ENCODE measurements around the gene CCDC60.

CCDC60 gene

DNA sequence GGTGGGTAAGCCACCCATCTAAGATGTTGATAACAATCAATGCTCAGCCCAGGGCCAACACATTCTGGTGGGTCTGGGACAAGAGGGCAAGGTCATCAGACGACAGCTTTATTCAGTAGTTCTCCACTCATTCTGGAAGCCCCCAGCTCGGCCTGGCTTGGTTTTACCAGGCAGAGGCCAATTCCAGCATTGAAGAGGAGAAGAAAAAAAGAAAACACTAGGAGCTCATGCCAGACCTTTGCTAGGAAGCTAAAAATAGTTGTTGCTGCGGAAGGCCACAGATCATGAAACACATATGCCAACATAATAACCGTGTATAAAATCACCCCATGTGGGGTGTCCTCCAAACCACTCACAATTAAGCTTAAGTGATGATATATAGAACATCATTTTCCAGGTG is 44.4 kb downstream of the CCDC60 start:
- H3K4me1 ChIP-seq (ENCODE audit: control insufficient read depth, insufficient read depth, low read length, poor library complexity, severe bottlenecking) = no peaks in the 10 kb centered on the region
- no peaks in the 10 kb centered on the region for H3K9me3 ChIP-seq (ENCODE audit: control insufficient read depth, low read length)
- no peaks in the 10 kb centered on the region for H3K27me3 ChIP-seq (replicated peaks; ENCODE audit: control insufficient read depth, insufficient read depth, low read length, poor library complexity, severe bottlenecking)
- H3K36me3 ChIP-seq (ENCODE audit: control insufficient read depth, insufficient read depth, low read length) = no peaks in the 10 kb centered on the region
- no peak for DNase-seq
- H3K27ac ChIP-seq (ENCODE audit: insufficient read depth, low read length, poor library complexity, severe bottlenecking) = no peak overlapping the region
- H3K4me3 ChIP-seq (ENCODE audit: insufficient read depth, low read depth, low read length, poor library complexity, severe bottlenecking) = no peak overlapping the region

DNA sequence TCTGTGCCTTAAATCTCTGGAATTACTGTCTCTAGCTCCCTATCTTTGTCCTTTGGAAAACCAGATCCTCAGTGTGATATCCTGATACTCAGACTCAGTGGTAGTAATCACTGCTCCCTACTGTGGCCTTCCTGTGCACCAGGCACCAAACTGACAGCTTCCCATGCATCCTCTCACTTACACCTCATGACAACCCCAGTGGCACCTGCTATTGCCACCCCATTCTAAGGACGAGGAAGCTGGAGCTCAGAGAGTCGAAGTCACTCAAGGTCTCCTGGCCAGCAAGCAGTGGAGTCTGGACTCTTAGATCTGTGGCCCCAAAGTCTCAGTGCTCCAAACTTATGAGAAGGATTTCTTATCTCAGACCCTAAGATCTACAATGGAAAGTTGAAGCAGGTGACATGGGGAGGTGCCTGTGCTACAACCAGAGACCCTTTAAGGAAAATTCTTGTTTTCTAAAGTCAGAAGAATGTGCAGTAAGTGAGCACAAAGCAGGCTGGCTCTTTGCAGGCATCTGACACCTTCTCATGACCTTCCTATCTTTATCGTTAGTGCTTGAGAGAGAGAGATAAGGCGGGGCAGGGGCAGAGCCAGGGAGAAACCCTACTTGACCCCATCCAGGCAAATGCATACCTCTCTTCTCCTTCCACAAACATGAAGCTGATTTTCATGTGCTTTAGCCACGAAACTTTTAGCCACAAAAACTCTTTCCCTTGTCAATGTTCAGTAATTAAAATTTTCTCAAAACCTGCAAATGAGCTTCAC is 47.1 kb downstream of the CCDC60 start:
- Histone ChIP-seq H3K27me3 (replicated peaks; ENCODE audit: control insufficient read depth, insufficient read depth, low read length, poor library complexity, severe bottlenecking) (no peaks in the 10 kb centered on the region), H3K36me3 (ENCODE audit: control insufficient read depth, insufficient read depth, low read length) (no peaks in the 10 kb centered on the region), H3K4me3 (ENCODE audit: insufficient read depth, low read depth, low read length, poor library complexity, severe bottlenecking) (no peak overlapping the region), H3K27ac (ENCODE audit: insufficient read depth, low read length, poor library complexity, severe bottlenecking) (no peak overlapping the region), H3K4me1 (ENCODE audit: control insufficient read depth, insufficient read depth, low read length, poor library complexity, severe bottlenecking) (no peaks in the 10 kb centered on the region), H3K9me3 (ENCODE audit: control insufficient read depth, low read length) (no peaks in the 10 kb centered on the region)
- DNase-seq = no peak

DNA sequence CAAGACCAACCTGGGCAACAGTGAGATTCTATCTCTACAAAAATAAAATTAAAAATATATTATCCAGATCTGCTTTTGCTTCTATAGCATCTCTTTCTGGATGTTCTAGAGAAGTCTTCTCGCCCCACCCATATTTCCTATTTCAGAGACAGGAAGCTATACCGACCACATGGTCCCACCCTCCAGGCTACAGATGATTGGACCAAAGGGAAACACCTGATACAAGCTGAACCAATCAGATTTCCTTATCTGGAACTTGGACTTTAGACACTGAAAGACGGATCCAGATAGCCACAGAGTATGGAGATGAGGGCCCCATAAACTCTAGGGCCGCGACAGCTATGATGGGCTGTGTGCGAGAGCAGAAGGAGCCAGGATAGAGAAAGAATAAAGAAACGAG is 48.7 kb downstream of the CCDC60 start:
- DNase-seq = no peak
- Histone ChIP-seq H3K9me3 (ENCODE audit: control insufficient read depth, low read length) (no peaks in the 10 kb centered on the region), H3K4me1 (ENCODE audit: control insufficient read depth, insufficient read depth, low read length, poor library complexity, severe bottlenecking) (no peaks in the 10 kb centered on the region), H3K4me3 (ENCODE audit: insufficient read depth, low read depth, low read length, poor library complexity, severe bottlenecking) (no peak overlapping the region), H3K27me3 (replicated peaks; ENCODE audit: control insufficient read depth, insufficient read depth, low read length, poor library complexity, severe bottlenecking) (no peaks in the 10 kb centered on the region), H3K36me3 (ENCODE audit: control insufficient read depth, insufficient read depth, low read length) (no peaks in the 10 kb centered on the region), H3K27ac (ENCODE audit: insufficient read depth, low read length, poor library complexity, severe bottlenecking) (no peak overlapping the region)

DNA sequence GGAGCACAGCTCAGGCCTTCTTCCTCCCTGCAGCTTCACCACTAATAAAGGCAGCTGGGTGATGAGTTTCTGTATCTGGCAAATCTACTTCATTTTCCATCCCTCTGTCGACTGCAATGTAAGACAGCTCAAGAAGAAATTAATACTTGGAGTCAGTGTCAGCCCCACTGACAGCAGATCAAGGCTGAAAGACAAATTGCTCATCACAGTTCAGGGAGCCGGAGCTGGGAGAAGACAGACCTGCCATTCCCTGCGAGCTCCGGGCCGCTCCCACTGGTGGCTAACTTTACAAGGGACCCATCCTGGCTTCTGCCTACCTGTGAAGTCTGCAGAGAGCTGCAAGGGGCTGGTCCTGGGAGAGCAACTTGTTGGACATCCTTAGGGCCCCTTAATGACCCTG is 49.8 kb downstream of the CCDC60 start:
- Histone ChIP-seq H3K27me3 (replicated peaks; ENCODE audit: control insufficient read depth, insufficient read depth, low read length, poor library complexity, severe bottlenecking) (no peaks in the 10 kb centered on the region), H3K4me1 (ENCODE audit: control insufficient read depth, insufficient read depth, low read length, poor library complexity, severe bottlenecking) (no peaks in the 10 kb centered on the region), H3K4me3 (ENCODE audit: insufficient read depth, low read depth, low read length, poor library complexity, severe bottlenecking) (no peak overlapping the region), H3K36me3 (ENCODE audit: control insufficient read depth, insufficient read depth, low read length) (no peaks in the 10 kb centered on the region), H3K27ac (ENCODE audit: insufficient read depth, low read length, poor library complexity, severe bottlenecking) (no peak overlapping the region), H3K9me3 (ENCODE audit: control insufficient read depth, low read length) (no peaks in the 10 kb centered on the region)
- no peak for DNase-seq

DNA sequence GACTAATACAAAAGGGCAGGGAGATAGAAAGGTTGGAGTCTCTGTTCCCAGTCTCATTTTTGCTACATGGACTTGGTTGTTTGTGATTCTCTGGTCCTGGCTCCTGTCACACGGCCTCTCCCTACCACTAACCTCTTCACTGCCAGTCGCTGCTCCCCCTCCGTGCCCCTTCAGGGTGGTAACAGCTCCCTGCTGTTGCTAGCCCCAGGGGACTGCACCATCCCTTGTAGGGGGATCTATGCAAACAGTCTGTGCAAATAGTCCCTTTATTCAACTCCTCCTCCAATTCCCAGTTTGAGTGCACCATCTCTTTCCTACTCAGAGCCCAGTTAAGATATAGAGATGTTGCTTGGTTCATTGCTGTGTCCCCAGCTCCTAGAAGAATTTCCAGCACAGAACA is 51.1 kb downstream of the CCDC60 start:
- no peaks in the 10 kb centered on the region for H3K27me3 ChIP-seq (replicated peaks; ENCODE audit: control insufficient read depth, insufficient read depth, low read length, poor library complexity, severe bottlenecking)
- no peak overlapping the region for H3K27ac ChIP-seq (ENCODE audit: insufficient read depth, low read length, poor library complexity, severe bottlenecking)
- H3K4me1 ChIP-seq (ENCODE audit: control insufficient read depth, insufficient read depth, low read length, poor library complexity, severe bottlenecking) = no peaks in the 10 kb centered on the region
- H3K4me3 ChIP-seq (ENCODE audit: insufficient read depth, low read depth, low read length, poor library complexity, severe bottlenecking) = no peak overlapping the region
- H3K36me3 ChIP-seq (ENCODE audit: control insufficient read depth, insufficient read depth, low read length) = no peaks in the 10 kb centered on the region
- H3K9me3 ChIP-seq (ENCODE audit: control insufficient read depth, low read length) = no peaks in the 10 kb centered on the region
- DNase-seq = no peak

DNA sequence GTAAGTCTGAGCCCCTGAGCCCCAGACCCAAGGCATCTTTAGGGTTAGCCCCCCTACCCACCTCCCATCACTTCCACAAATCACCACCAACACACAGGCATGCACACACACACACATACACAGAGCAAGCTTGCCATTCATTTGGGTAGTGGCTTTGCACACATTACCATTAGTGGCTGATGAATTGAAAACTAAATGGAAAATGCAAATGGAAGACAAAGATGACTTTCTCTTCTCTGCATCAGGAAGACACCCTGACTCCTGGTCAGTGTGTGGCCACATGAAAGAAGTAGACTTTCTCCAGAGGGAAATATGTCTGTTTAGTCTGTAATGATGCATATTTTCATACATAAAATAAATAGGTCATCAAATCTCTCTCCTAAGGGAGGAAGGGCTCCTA is 55.2 kb downstream of the CCDC60 start:
- Histone ChIP-seq H3K9me3 (ENCODE audit: control insufficient read depth, low read length) (no peaks in the 10 kb centered on the region), H3K4me3 (ENCODE audit: insufficient read depth, low read depth, low read length, poor library complexity, severe bottlenecking) (no peak overlapping the region), H3K36me3 (ENCODE audit: control insufficient read depth, insufficient read depth, low read length) (no peaks in the 10 kb centered on the region), H3K27ac (ENCODE audit: insufficient read depth, low read length, poor library complexity, severe bottlenecking) (no peak overlapping the region), H3K27me3 (replicated peaks; ENCODE audit: control insufficient read depth, insufficient read depth, low read length, poor library complexity, severe bottlenecking) (no peaks in the 10 kb centered on the region), H3K4me1 (ENCODE audit: control insufficient read depth, insufficient read depth, low read length, poor library complexity, severe bottlenecking) (no peaks in the 10 kb centered on the region)
- no peak for DNase-seq

DNA sequence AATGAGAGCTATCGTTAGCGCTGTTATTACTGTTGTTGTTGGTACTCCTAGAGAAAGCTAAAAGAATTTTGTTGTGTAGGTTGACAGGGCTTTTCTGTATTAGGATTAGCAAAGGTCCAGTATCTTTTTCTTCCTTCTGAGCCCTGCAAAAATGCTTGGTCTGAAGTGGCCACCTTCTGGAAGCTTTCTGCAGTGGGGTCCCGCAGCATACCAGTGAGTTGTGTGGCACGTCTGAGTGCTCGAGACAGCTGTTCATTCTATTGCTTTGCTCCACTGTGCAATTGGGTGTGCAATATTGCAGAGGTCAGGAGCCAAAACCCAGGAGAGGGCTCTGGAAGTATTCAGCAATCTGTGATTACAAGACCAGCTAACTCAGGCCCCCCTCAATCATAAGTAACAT is 57.1 kb downstream of the CCDC60 start:
- Histone ChIP-seq H3K27me3 (replicated peaks; ENCODE audit: control insufficient read depth, insufficient read depth, low read length, poor library complexity, severe bottlenecking) (no peaks in the 10 kb centered on the region), H3K4me3 (ENCODE audit: insufficient read depth, low read depth, low read length, poor library complexity, severe bottlenecking) (no peak overlapping the region), H3K4me1 (ENCODE audit: control insufficient read depth, insufficient read depth, low read length, poor library complexity, severe bottlenecking) (no peaks in the 10 kb centered on the region), H3K27ac (ENCODE audit: insufficient read depth, low read length, poor library complexity, severe bottlenecking) (no peak overlapping the region), H3K36me3 (ENCODE audit: control insufficient read depth, insufficient read depth, low read length) (no peaks in the 10 kb centered on the region), H3K9me3 (ENCODE audit: control insufficient read depth, low read length) (no peaks in the 10 kb centered on the region)
- DNase-seq = no peak

DNA sequence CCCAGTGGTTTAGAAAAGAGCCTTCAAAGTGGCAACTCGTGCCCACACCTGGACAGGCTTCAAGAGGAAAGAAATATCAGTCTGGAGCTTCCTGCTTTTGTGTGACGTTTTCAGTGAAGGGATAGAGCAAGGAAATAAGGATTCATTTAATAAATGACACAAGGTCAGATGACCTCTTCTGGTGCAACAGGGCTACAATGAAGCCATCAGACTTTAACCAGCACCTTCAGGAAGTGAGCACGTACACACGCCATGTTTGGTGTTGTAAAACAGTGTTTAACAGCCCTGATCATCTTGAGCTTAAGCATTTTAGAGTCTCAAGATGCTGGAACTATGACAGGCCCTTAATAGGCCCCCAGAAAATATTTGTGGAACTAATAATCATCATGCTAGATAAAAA is 59.1 kb downstream of the CCDC60 start:
- Histone ChIP-seq H3K27ac (ENCODE audit: insufficient read depth, low read length, poor library complexity, severe bottlenecking) (no peak overlapping the region), H3K4me3 (ENCODE audit: insufficient read depth, low read depth, low read length, poor library complexity, severe bottlenecking) (no peak overlapping the region), H3K36me3 (ENCODE audit: control insufficient read depth, insufficient read depth, low read length) (no peaks in the 10 kb centered on the region), H3K9me3 (ENCODE audit: control insufficient read depth, low read length) (no peaks in the 10 kb centered on the region), H3K4me1 (ENCODE audit: control insufficient read depth, insufficient read depth, low read length, poor library complexity, severe bottlenecking) (no peaks in the 10 kb centered on the region), H3K27me3 (replicated peaks; ENCODE audit: control insufficient read depth, insufficient read depth, low read length, poor library complexity, severe bottlenecking) (no peaks in the 10 kb centered on the region)
- DNase-seq = no peak

DNA sequence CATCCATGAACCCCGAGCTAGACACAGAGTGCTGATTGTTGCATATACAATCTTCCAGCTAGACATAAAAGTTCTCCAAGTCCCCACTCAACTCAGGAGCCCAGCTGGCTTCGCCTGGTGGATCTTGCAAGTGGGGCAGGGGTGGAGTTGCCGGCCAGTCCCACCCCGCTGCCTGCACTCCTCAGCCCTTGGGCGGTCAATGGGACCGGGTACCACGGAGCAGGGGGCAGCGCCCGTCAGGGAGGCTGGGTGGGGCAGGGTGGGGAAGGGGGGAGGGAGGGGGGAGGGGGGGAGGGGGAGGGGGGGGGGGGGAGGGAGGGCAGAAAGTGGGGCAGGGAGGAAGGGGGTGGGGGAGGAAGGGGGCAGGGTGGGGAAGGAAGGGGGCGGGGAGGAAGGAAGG is 63.0 kb downstream of the CCDC60 start:
- Histone ChIP-seq H3K27ac (ENCODE audit: insufficient read depth, low read length, poor library complexity, severe bottlenecking) (no peak overlapping the region), H3K36me3 (ENCODE audit: control insufficient read depth, insufficient read depth, low read length) (no peaks in the 10 kb centered on the region), H3K4me3 (ENCODE audit: insufficient read depth, low read depth, low read length, poor library complexity, severe bottlenecking) (no peak overlapping the region), H3K9me3 (ENCODE audit: control insufficient read depth, low read length) (no peaks in the 10 kb centered on the region), H3K4me1 (ENCODE audit: control insufficient read depth, insufficient read depth, low read length, poor library complexity, severe bottlenecking) (no peaks in the 10 kb centered on the region), H3K27me3 (replicated peaks; ENCODE audit: control insufficient read depth, insufficient read depth, low read length, poor library complexity, severe bottlenecking) (no peaks in the 10 kb centered on the region)
- DNase-seq = no peak

DNA sequence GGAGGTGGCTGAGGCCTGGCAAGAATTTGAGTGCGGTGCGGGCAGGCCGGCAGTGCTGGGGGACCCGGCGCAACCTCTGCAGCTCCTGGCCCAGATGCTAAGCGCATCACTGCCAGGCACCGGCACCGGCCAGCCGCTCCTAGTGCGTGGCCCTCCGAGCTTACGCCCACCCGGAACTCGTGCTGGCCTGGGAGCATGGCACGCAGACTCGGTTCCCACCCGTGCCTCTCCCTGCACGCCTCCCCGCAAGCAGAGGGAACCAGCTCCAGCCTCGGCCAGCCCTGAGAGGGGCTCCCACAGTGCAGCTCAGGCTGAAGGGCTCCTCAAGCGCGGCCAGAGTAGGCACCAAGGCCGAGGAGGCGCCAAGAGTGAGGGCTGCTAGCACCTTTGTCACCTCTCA is 63.7 kb downstream of the CCDC60 start:
- H3K4me3 ChIP-seq (ENCODE audit: insufficient read depth, low read depth, low read length, poor library complexity, severe bottlenecking) = no peak overlapping the region
- H3K36me3 ChIP-seq (ENCODE audit: control insufficient read depth, insufficient read depth, low read length) = no peaks in the 10 kb centered on the region
- H3K27me3 ChIP-seq (replicated peaks; ENCODE audit: control insufficient read depth, insufficient read depth, low read length, poor library complexity, severe bottlenecking) = no peaks in the 10 kb centered on the region
- no peaks in the 10 kb centered on the region for H3K9me3 ChIP-seq (ENCODE audit: control insufficient read depth, low read length)
- no peak overlapping the region for H3K27ac ChIP-seq (ENCODE audit: insufficient read depth, low read length, poor library complexity, severe bottlenecking)
- DNase-seq = no peak
- no peaks in the 10 kb centered on the region for H3K4me1 ChIP-seq (ENCODE audit: control insufficient read depth, insufficient read depth, low read length, poor library complexity, severe bottlenecking)

Data from effector memory CD4-positive, alpha-beta T cell (primary cell).